Endothelial cell of umbilical vein (primary cell): Measurements from ENCODE around the gene NR3C1. TPM values are rescaled to one million over a fixed set of nuclear protein-coding genes. Genes with fewer than 3 reads are reported as not detected.

Experiments used
- BruUV-seq: library from RNA; stranded (reverse); fragments of 400-500 nt; replicated peaks from 2 replicates; lab custom pipeline; 2021; lab: Mats Ljungman, UMichigan
- CTCF ChIA-PET: fragments of 300-600, 350-600 bp; sonication (Branson Sonifier 250); formaldehyde crosslinking; loops from one replicate; lab custom pipeline; 2021; ENCODE audit warnings: antibody characterized with exemption, inconsistent platforms; lab: Charles Lee
- POLR2A ChIA-PET: fragments of 300-600, 350-600 bp; sonication (Branson Sonifier 250); formaldehyde crosslinking; loops from one replicate; lab custom pipeline; 2021; ENCODE audit warnings: antibody characterized with exemption, inconsistent platforms; lab: Charles Lee
- DNase-seq: peaks from one replicate; pipeline ENCODE4 v3.0.0-alpha.2; 2011; ENCODE audit warnings: low read depth, low spot score
- FAIRE-seq: peaks from 2 replicates; lab custom pipeline; 2011; peaks lifted over from hg19 to GRCh38; lab: Jason Lieb, UNC
- H2AFZ ChIP-seq: 2 replicates; pipeline ENCODE4 v1.6.0; 2012; ENCODE audit warnings: low read depth, low read length, control low read depth, inconsistent platforms
- H3K27ac ChIP-seq: 2 replicates; pipeline ENCODE4 v1.5.1; 2011; ENCODE audit warnings: low read depth, mild to moderate bottlenecking, control low read depth, low read length, moderate library complexity; ENCODE audit not compliant: insufficient read depth
- H3K27me3 ChIP-seq, 2 experiments: 2 replicates each; pipeline versions ENCODE4 v1.6.0 to v1.6.1; 2011; ENCODE audit warnings: low read length in 2 of 2, mixed read lengths in 1 of 2; ENCODE audit not compliant: control insufficient read depth in 2 of 2, insufficient read depth in 2 of 2
- H3K36me3 ChIP-seq, 2 experiments: 2 replicates in 1 of 2; 3 replicates in 1 of 2; pipeline ENCODE4 v1.5.1; 2011; ENCODE audit warnings: low read length in 2 of 2, mild to moderate bottlenecking in 1 of 2, moderate library complexity in 1 of 2; ENCODE audit not compliant: control insufficient read depth in 2 of 2, insufficient read depth in 2 of 2; ENCODE audit errors: extremely low read depth in 1 of 2
- H3K4me1 ChIP-seq: 3 replicates; pipeline ENCODE4 v1.5.1; 2011; ENCODE audit warnings: mild to moderate bottlenecking, low read length; ENCODE audit not compliant: control insufficient read depth, insufficient read depth; ENCODE audit errors: extremely low read depth
- H3K4me2 ChIP-seq: 2 replicates; pipeline ENCODE4 v1.6.1; 2011; ENCODE audit warnings: low read length, control low read depth, mixed read lengths; ENCODE audit not compliant: insufficient read depth
- H3K4me3 ChIP-seq, 3 experiments: fragments of 200-600 bp in 1 of 3; sonication (generic), shearing (Covaris generic) in 1 of 3; replicated peaks in 1 of 3; 2 replicates each; pipeline ENCODE4 v1.5.1; 2011 to 2016; ENCODE audit warnings: control low read depth in 3 of 3, low read length in 3 of 3, mild to moderate bottlenecking in 2 of 3, inconsistent platforms in 1 of 3, low read depth in 1 of 3, moderate library complexity in 1 of 3; ENCODE audit not compliant: insufficient read depth in 1 of 3
- H3K79me2 ChIP-seq: 2 replicates; pipeline ENCODE4 v1.6.0; 2012; ENCODE audit warnings: low read length, inconsistent platforms; ENCODE audit not compliant: control insufficient read depth, insufficient read depth
- H3K9ac ChIP-seq: replicated peaks from 2 replicates; pipeline ENCODE3; 2011; ENCODE audit warnings: low read length, control low read depth; ENCODE audit not compliant: insufficient read depth; ENCODE audit errors: extremely low read depth
- H3K9me1 ChIP-seq: replicated peaks from 3 replicates; pipeline ENCODE4 v1.6.0; 2011; ENCODE audit warnings: mild to moderate bottlenecking, low read length; ENCODE audit not compliant: control insufficient read depth, insufficient read depth; ENCODE audit errors: extremely low read depth
- H3K9me3 ChIP-seq: replicated peaks from 2 replicates; pipeline ENCODE4 v1.5.1; 2012; ENCODE audit warnings: low read length, inconsistent platforms; ENCODE audit not compliant: control insufficient read depth, insufficient read depth
- H4K20me1 ChIP-seq: replicated peaks from 2 replicates; pipeline ENCODE3; 2011; ENCODE audit warnings: mild to moderate bottlenecking, low read length; ENCODE audit not compliant: control insufficient read depth, insufficient read depth; ENCODE audit errors: extremely low read depth
- CTCF ChIP-seq, 2 donors: IDR thresholded peaks; 1 replicate in 1 of 2; 2 replicates in 1 of 2; pipeline ENCODE4 v1.5.1; 2011; ENCODE audit warnings: low read length in 2 of 2, mild to moderate bottlenecking in 2 of 2, moderate library complexity in 2 of 2, control low read depth in 1 of 2, inconsistent platforms in 1 of 2, low read depth in 1 of 2; ENCODE audit not compliant: insufficient read depth in 1 of 2; ENCODE audit errors: extremely low read depth in 1 of 2
- EZH2 ChIP-seq: IDR thresholded peaks from 2 replicates; pipeline ENCODE4 v1.6.1; 2012; ENCODE audit warnings: borderline replicate concordance, low read depth, mild to moderate bottlenecking, moderate library complexity, low read length, inconsistent platforms; ENCODE audit not compliant: severe bottlenecking
- FOS ChIP-seq: IDR thresholded peaks from 2 replicates; pipeline ENCODE4 v1.6.1; 2011; ENCODE audit warnings: mild to moderate bottlenecking, low read length, moderate library complexity, borderline replicate concordance; ENCODE audit not compliant: insufficient read depth
- GATA2 ChIP-seq: IDR thresholded peaks from 2 replicates; pipeline ENCODE4 v1.7.0; 2011; ENCODE audit warnings: low read depth, mild to moderate bottlenecking, moderate library complexity, mixed read lengths, low read length; ENCODE audit not compliant: insufficient read length, insufficient read depth
- JUN ChIP-seq: IDR thresholded peaks from 2 replicates; pipeline ENCODE4 v1.6.1; 2011; ENCODE audit warnings: borderline replicate concordance, low read depth; ENCODE audit not compliant: insufficient read length, insufficient read depth
- MAX ChIP-seq: IDR thresholded peaks from 2 replicates; pipeline ENCODE4 v1.6.1; 2011; ENCODE audit not compliant: insufficient read depth, insufficient read length
- MYC ChIP-seq: IDR thresholded peaks from one replicate; pipeline ENCODE4 v1.6.1; 2011; ENCODE audit warnings: mild to moderate bottlenecking, low read depth, low read length
- POLR2A ChIP-seq: IDR thresholded peaks from 2 replicates; pipeline ENCODE4 v1.6.1; 2012; ENCODE audit warnings: low read depth, mild to moderate bottlenecking, control low read depth, low read length
- POLR2AphosphoS5 ChIP-seq: IDR thresholded peaks from 2 replicates; pipeline ENCODE4 v1.6.1; 2012; ENCODE audit warnings: low read depth, mild to moderate bottlenecking, control low read depth, low read length, moderate library complexity; ENCODE audit not compliant: insufficient read depth
- dilution Hi-C: fragments of 300-500 bp; cut with MboI; formaldehyde crosslinking; loops from one replicate; pipeline ENCODE4 v1.15.0; 2019; ENCODE audit warnings: low sequenced_read_pairs; ENCODE audit not compliant: extremely low pct_ligation_motif_present
- intact Hi-C: fragments of 100-400 bp; cut with micrococcal nuclease; formaldehyde crosslinking; loops from one replicate; pipeline ENCODE4 v1.10.0; 2022
- polyA plus RNA-seq, 4 experiments: library from polyadenylated mRNA; depleted of rRNA in 3 of 4; stranded (reverse) in 3 of 4; unstranded in 1 of 4; fragments of >200 nt; gene quantifications; 2 replicates each; pipeline versions ENCODE4 v1.2.1 to v1.2.3, GENCODE V29; 2011 to 2012; ENCODE audit warnings: missing spikeins in 1 of 4
- total RNA-seq: library from RNA; stranded (reverse); gene quantifications from 2 replicates; pipeline ENCODE4 v1.2.3, GENCODE V29; 2021

NR3C1 gene
- total and polyA plus RNA-seq, 2 donors (not counting 3 experiments of a cell fraction or from before 2014, with no cell fraction given) = 4.1 to 17.0 TPM

- POLR2A ChIA-PET = no interaction called here
- Histone ChIP-seq H2AFZ (no peak overlapping the region), H3K9ac (no peak overlapping the region), H3K27me3 (no peaks in the 10 kb centered on the region), H3K4me3 (no peak overlapping the region), H3K36me3 (peaks cover 0 to 3% of the 10 kb centered on the region in 2 experiments), H4K20me1 (no peaks in the 10 kb centered on the region), H3K9me1 (no peaks in the 10 kb centered on the region), H3K79me2 (no peaks in the 10 kb centered on the region), H3K9me3 (no peaks in the 10 kb centered on the region), H3K4me2 (no peak overlapping the region), H3K27ac (no peak overlapping the region), H3K4me1 (peaks cover 11% of the 10 kb centered on the region)
- intact Hi-C loops (no loop called here), dilution Hi-C loops (no loop called here)
- no peak for TF ChIP-seq POLR2AphosphoS5
- no peak for TF ChIP-seq JUN
- TF ChIP-seq GATA2 = no peak
- no TSS peak for BruUV-seq
- FAIRE-seq (no peak), DNase-seq (no peak)
- CTCF ChIA-PET = no interaction called here
Measured at GRCh38 chr5:143306040-143306439, 97.4 kb downstream of the NR3C1 start.

GRCh38 chr5:143304836-143305475, 98.5 kb downstream of the NR3C1 start:
- intact Hi-C loops = no loop called here
- TF ChIP-seq GATA2 = no peak
- no peak for TF ChIP-seq POLR2AphosphoS5
- no peak for TF ChIP-seq POLR2A
- no peak for TF ChIP-seq EZH2
- no peak for TF ChIP-seq JUN
- TF ChIP-seq MAX = no peak
- TF ChIP-seq FOS = no peak
- no peak for TF ChIP-seq CTCF (IDR thresholded peaks at IDR 0.05; ENCODE audit: extremely low read depth in 1 of 2, insufficient read depth in 1 of 2, low read depth in 1 of 2, low read length in 2 of 2)
- no peak for TF ChIP-seq MYC
- H4K20me1 ChIP-seq = no peaks in the 10 kb centered on the region
- H3K4me3 ChIP-seq = no peak overlapping the region
- H3K79me2 ChIP-seq = no peaks in the 10 kb centered on the region
- H3K4me2 ChIP-seq = no peak overlapping the region
- no peaks in the 10 kb centered on the region for H3K27me3 ChIP-seq
- DNase-seq (no peak), FAIRE-seq (no peak)
- H2AFZ ChIP-seq = no peak overlapping the region
- H3K9ac ChIP-seq = no peak overlapping the region
- dilution Hi-C loops = no loop called here
- H3K36me3 ChIP-seq = peaks cover 3% of the 10 kb centered on the region in 2 experiments
- H3K9me1 ChIP-seq = no peaks in the 10 kb centered on the region
- BruUV-seq = no TSS peak
- ChIA-PET CTCF (no interaction called here), POLR2A (no interaction called here)
- no peak overlapping the region for H3K27ac ChIP-seq
- peaks cover 5% of the 10 kb centered on the region for H3K4me1 ChIP-seq
- no peaks in the 10 kb centered on the region for H3K9me3 ChIP-seq
